IMR-90 (cell line): ENCODE measurements around the gene TUBA8.

Source experiments
- CEBPB ChIP-seq: IDR thresholded peaks from 2 replicates; pipeline ENCODE4 v1.6.1; 2012; ENCODE audit warnings: low read depth, low read length, improper control_type of control experiment
- CHD1 ChIP-seq: IDR thresholded peaks from 2 replicates; pipeline ENCODE4 v1.6.1; 2012; ENCODE audit warnings: low read depth, low read length, improper control_type of control experiment
- ELK1 ChIP-seq: fragments of 150-350 bp; IDR thresholded peaks from 2 replicates; pipeline ENCODE4 v1.6.1; 2016; ENCODE audit warnings: low read depth, mild to moderate bottlenecking, low read length, moderate library complexity, borderline replicate concordance
- MAFK ChIP-seq: IDR thresholded peaks from 2 replicates; pipeline ENCODE4 v1.6.1; 2012; ENCODE audit warnings: low read depth, low read length, improper control_type of control experiment
- MAZ ChIP-seq: IDR thresholded peaks from 2 replicates; pipeline ENCODE4 v1.6.1; 2012; ENCODE audit warnings: low read depth, mild to moderate bottlenecking, low read length, improper control_type of control experiment, moderate library complexity, borderline replicate concordance
- MXI1 ChIP-seq: IDR thresholded peaks from 2 replicates; pipeline ENCODE4 v1.6.1; 2012; ENCODE audit warnings: low read depth, mild to moderate bottlenecking, low read length, moderate library complexity, borderline replicate concordance
- NFE2L2 ChIP-seq: fragments of 150-350 bp; IDR thresholded peaks from 2 replicates; pipeline ENCODE4 v1.6.1; 2016; ENCODE audit warnings: low read depth, mild to moderate bottlenecking, low read length
- POLR2A ChIP-seq: IDR thresholded peaks from 2 replicates; pipeline ENCODE4 v1.6.1; 2012; ENCODE audit warnings: mild to moderate bottlenecking, low read depth, low read length
- RAD21 ChIP-seq: IDR thresholded peaks from 2 replicates; pipeline ENCODE4 v1.6.1; 2012; ENCODE audit warnings: low read length, improper control_type of control experiment
- RCOR1 ChIP-seq: IDR thresholded peaks from 2 replicates; pipeline ENCODE4 v1.6.1; 2012; ENCODE audit warnings: mild to moderate bottlenecking, low read length, improper control_type of control experiment; ENCODE audit not compliant: insufficient replicate concordance
- RFX5 ChIP-seq: IDR thresholded peaks from 2 replicates; pipeline ENCODE4 v1.8.0; 2012; ENCODE audit warnings: low read depth, mild to moderate bottlenecking, low read length, moderate library complexity
- SMC3 ChIP-seq: fragments of 150-350 bp; IDR thresholded peaks from 2 replicates; pipeline ENCODE4 v1.6.1; 2016; ENCODE audit warnings: low read depth, mild to moderate bottlenecking, antibody characterized with exemption, low read length, moderate library complexity
- USF2 ChIP-seq: fragments of 150-350 bp; IDR thresholded peaks from 2 replicates; pipeline ENCODE4 v1.6.1; 2017; ENCODE audit warnings: mild to moderate bottlenecking, antibody characterized with exemption, low read length, low read depth
- TF ChIP-seq, protein P1 (sequence below): conservative IDR thresholded peaks from 2 replicates; pipeline ENCODE4 v1.5.1; 2012; ENCODE audit warnings: mild to moderate bottlenecking, low read depth, low read length, improper control_type of control experiment

DNA sequence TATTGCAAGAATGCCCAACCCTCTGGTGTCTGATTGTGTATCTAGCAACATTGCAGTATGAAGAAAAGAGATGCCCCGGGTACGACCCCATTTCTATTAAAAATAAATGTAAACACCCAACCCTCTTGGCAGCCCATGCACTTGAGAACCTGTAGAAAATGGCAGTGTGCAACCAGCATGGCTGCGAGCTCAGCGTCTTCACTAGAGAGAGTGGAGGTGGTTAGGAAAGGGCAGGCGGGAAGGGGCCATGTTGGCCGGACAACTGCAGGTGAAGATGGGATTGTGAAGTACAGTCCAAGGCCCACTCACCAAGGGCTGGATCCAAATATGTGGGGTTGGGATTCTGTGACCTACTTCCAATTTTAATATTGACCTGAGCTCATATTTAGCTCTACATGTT is 16.9 kb upstream of the TUBA8 start:
- TF ChIP-seq, protein P1, sequence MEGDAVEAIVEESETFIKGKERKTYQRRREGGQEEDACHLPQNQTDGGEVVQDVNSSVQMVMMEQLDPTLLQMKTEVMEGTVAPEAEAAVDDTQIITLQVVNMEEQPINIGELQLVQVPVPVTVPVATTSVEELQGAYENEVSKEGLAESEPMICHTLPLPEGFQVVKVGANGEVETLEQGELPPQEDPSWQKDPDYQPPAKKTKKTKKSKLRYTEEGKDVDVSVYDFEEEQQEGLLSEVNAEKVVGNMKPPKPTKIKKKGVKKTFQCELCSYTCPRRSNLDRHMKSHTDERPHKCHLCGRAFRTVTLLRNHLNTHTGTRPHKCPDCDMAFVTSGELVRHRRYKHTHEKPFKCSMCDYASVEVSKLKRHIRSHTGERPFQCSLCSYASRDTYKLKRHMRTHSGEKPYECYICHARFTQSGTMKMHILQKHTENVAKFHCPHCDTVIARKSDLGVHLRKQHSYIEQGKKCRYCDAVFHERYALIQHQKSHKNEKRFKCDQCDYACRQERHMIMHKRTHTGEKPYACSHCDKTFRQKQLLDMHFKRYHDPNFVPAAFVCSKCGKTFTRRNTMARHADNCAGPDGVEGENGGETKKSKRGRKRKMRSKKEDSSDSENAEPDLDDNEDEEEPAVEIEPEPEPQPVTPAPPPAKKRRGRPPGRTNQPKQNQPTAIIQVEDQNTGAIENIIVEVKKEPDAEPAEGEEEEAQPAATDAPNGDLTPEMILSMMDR: no peak
- TF ChIP-seq MAZ (no peak), RAD21 (no peak), MAFK (no peak), POLR2A (no peak), MXI1 (no peak), SMC3 (no peak), CEBPB (no peak), RCOR1 (no peak), RFX5 (no peak), CHD1 (no peak), ELK1 (no peak), USF2 (no peak), NFE2L2 (no peak)
